HUES64 (cell line): Measurements from ENCODE around the gene SIMC1.

ENCODE experiments used
- H3K27ac ChIP-seq: 2 replicates; pipeline ENCODE4 v1.7.0; 2013; ENCODE audit warnings: low read depth, low read length, inconsistent platforms
- H3K27me3 ChIP-seq: 2 replicates; pipeline ENCODE4 v1.6.1; 2013; ENCODE audit warnings: mild to moderate bottlenecking, low read length; ENCODE audit not compliant: insufficient read depth
- H3K36me3 ChIP-seq: 2 replicates; pipeline ENCODE4 v1.6.1; 2013; ENCODE audit warnings: mild to moderate bottlenecking, low read length; ENCODE audit not compliant: insufficient read depth
- H3K4me1 ChIP-seq: 2 replicates; pipeline ENCODE4 v1.6.1; 2013; ENCODE audit warnings: mild to moderate bottlenecking, low read length, moderate library complexity; ENCODE audit not compliant: insufficient read depth
- H3K4me3 ChIP-seq: 2 replicates; pipeline ENCODE4 v1.5.1; 2013; ENCODE audit warnings: mild to moderate bottlenecking, low read length, moderate library complexity
- H3K9ac ChIP-seq: 2 replicates; pipeline ENCODE4 v1.6.1; 2013; ENCODE audit warnings: mild to moderate bottlenecking, low read depth, low read length
- H3K9me3 ChIP-seq: 2 replicates; pipeline ENCODE4 v1.6.1; 2013; ENCODE audit warnings: low read depth, low read length; ENCODE audit not compliant: insufficient read depth
- WGBS: fragments of 150-250, 120-280 bp; methylation state at CpG from one replicate; pipeline ENCODE4 v1.1.7; 2013; ENCODE audit warnings: missing lambda C conversion rate; 5-methylcytosine and 5-hydroxymethylcytosine counted together

Gene SIMC1

DNA sequence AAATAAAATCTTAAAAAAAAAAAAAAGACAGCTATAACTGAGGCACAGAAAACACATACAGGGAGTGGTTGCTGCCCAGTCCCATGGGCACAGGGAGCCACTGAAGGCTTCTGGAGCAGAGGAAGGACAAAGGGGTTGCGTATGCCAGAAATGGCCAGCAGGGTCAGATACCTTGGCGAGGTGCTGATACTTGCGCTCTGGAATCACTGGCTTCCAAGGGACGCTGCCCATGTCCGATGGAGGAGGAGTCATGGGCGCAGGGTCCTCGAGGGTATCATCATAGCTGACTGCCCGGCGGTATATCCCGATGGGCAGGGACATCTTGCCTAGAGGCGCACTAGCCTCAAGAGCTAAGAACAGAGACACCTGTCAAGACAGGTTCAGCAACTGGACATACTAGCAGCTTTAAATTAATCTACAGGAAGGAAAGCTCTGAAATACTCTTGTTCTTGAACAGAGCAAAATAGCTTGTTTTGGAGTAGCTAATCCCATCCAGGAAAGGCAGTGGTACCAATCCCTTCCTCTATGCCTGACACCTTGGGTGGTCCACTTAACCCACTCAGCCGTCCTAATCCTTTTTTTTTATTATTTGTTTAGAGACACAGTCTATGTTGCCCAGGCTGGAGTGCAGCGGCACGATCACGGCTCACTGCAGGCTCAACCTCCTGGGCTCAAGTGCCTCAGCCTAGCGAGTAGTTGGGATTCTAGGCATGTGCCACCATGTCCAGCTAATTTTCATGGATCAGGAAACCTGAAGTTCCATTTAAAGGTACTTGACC is 117.4 kb downstream of the SIMC1 start:
- H3K9me3 ChIP-seq: no peaks in the 10 kb centered on the region
- 94% methylated on average over 16 of the region's 16 CpGs for WGBS
- H3K36me3 ChIP-seq: peaks cover 84% of the 10 kb centered on the region
- H3K27me3 ChIP-seq: no peaks in the 10 kb centered on the region
- no peak overlapping the region for H3K27ac ChIP-seq
- H3K4me1 ChIP-seq: no peaks in the 10 kb centered on the region
- H3K9ac ChIP-seq: no peak overlapping the region
- H3K4me3 ChIP-seq: no peak overlapping the region

DNA sequence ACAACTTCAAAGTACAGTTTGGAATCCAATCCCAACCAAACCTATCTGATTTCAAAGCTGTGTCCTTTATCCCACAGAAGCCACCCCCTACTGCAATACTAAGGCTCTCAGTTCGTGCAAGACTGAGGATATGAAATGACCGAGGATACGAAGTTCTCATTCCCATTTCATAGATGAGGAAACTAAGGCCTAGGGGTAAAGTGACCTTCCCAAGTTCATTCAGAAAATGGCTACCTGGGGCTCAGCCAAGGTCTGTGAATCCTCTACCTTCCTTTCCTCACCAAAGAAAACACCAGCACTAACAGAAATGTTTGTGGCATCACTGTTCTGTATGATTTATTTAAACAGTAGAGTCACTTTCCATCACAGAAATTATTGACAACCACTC is 117.9 kb downstream of the SIMC1 start:
- Histone ChIP-seq H3K4me3 (no peak overlapping the region), H3K9me3 (no peaks in the 10 kb centered on the region), H3K4me1 (no peaks in the 10 kb centered on the region), H3K9ac (no peak overlapping the region), H3K27me3 (no peaks in the 10 kb centered on the region), H3K36me3 (peaks cover 80% of the 10 kb centered on the region), H3K27ac (no peak overlapping the region)
- WGBS: 89% methylated on average over 3 of the region's 3 CpGs

DNA sequence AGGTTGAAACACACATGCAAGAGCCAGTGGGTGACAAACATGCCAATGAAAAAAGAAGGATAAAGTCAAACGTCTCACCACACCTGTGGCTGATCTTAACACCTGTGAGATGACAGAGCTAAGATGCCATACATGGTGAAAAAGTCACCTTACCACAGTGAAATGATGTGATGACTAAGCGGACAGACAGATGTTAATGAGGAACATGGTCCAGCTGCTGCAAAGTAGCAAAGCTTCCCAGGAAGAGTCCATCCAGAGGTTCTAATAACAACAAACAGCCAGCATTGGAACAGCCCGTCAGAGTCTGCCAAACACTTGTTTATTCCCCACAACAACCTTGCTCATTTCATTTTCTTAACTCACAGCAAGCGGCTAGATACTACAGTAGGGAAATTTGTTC is 121.4 kb downstream of the SIMC1 start:
- H3K4me1 ChIP-seq: no peaks in the 10 kb centered on the region; the same call in 1 of the 2 replicates
- H3K36me3 ChIP-seq: peaks cover 45% of the 10 kb centered on the region
- no peak overlapping the region for H3K9ac ChIP-seq
- WGBS: 96% methylated on average over 4 of the region's 4 CpGs
- H3K9me3 ChIP-seq: no peaks in the 10 kb centered on the region
- H3K27me3 ChIP-seq: peaks cover 30% of the 10 kb centered on the region
- peak overlapping the region; percentile 2; the same call in 1 of the 2 replicates for H3K4me3 ChIP-seq
- no peak overlapping the region for H3K27ac ChIP-seq

DNA sequence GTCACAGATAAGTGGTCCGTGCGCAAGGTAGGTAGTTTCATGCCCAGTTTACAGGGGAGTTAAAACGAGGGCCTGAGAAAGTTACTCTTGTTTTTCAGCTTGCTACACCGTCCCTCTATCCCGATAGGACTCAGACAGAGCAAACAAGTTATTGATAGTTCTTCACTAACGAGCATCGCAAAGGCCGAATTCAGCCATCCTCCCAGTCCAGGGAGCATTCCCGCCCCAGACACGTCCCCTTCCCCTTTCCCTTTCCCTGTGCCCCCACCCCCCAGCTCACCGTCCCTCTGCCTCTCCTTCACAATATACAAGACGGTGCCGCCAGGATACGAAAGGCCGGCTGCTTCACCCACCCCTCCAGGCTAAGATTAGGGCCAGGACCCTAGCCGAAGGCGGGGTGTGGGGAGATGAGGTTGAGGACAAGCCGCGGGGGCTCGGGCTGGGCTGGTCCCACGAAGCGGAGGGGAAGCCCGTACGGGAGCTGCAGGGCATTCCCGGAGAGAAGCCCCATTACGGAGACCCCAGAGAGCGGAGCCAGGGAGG is 122.7 kb downstream of the SIMC1 start:
- H3K27me3 ChIP-seq: peaks cover 43% of the 10 kb centered on the region
- no peaks in the 10 kb centered on the region; the same call in 1 of the 2 replicates for H3K4me1 ChIP-seq
- WGBS: 4% methylated on average over 27 of the region's 27 CpGs
- H3K27ac ChIP-seq: peak overlapping the region; percentile 87
- peaks cover 34% of the 10 kb centered on the region for H3K36me3 ChIP-seq
- no peaks in the 10 kb centered on the region for H3K9me3 ChIP-seq
- peak overlapping the region; percentile 89 for H3K9ac ChIP-seq
- peak overlapping the region; percentile 85 for H3K4me3 ChIP-seq

DNA sequence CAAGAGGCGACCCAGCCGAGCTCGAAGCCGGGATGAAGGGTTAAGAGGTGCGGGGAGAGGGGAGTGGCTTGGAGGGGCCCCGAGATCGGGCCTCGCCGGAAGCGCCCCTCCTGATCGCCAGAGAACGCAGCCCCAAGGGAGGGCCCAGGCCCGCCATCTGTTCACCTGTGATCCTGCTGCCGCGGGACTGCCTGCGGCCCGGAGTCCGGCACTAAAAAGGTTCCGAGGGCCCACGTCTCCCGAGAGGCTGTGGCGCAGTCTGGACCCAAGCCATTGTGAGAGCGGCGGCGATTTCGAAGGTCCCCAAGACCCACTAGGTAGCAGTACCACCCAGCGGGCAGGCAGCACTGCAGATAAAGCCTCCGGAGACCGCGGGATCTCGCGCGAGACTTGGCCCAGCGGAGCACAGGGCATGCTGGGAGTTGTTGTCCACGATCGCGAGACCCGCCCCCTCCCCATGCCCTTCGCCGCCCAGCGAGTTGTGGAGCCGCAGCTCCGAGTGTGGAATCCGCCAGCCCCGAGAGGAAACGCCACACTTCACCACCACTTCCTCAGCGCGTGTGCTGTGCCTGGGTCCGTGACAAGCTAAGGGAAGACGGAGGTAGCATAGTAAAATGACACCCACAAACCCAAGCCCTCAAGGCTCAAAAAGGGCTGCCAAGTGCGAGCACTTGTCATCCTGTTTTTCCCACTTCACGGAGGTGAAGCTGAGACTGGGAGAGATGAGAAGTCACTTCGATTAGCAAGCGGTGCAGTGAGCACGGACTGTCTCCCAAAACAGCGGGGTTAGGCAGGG is 123.4 kb downstream of the SIMC1 start, which contains the start of gene KIAA1191:
Gene KIAA1191 (minus strand): TSS at position 328 of the 796 bp plus-strand sequence. CDS start 2,256 bp downstream, outside the sequence.
- H3K27ac ChIP-seq: peak within 1 kb of the TSS; percentile 87
- H3K4me3 ChIP-seq: peak within 1 kb of the TSS; percentile 85
- H3K4me1 ChIP-seq: no peaks in the 10 kb centered on the region; the same call in 1 of the 2 replicates
- WGBS: under 1% methylated on average over 56 of the region's 56 CpGs
- peaks cover 27% of the 10 kb centered on the region for H3K36me3 ChIP-seq
- no peaks in the 10 kb centered on the region for H3K9me3 ChIP-seq
- peak within 1 kb of the TSS; percentile 89 for H3K9ac ChIP-seq
- peaks cover 50% of the 10 kb centered on the region for H3K27me3 ChIP-seq

DNA sequence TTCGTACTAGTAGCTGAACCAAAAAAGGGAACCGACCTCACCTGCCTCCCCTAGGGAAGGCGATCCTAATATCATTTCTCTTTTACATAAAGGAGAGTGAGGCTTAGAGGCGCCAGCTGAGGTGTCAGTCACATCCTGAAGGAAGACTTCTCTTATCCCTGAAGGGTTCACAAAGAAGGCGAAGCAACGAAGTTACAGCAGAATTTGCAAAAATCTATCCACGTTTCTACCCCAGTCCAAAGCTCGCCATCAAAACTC is 123.9 kb downstream of the SIMC1 start:
- Histone ChIP-seq H3K9me3 (no peaks in the 10 kb centered on the region), H3K4me3 (peak overlapping the region; percentile 85), H3K36me3 (peaks cover 23% of the 10 kb centered on the region), H3K27ac (no peak overlapping the region), H3K9ac (no peak overlapping the region; the same call in 1 of the 2 replicates), H3K4me1 (no peaks in the 10 kb centered on the region; the same call in 1 of the 2 replicates), H3K27me3 (peaks cover 55% of the 10 kb centered on the region)
- WGBS: 42% methylated on average over 8 of the region's 8 CpGs

DNA sequence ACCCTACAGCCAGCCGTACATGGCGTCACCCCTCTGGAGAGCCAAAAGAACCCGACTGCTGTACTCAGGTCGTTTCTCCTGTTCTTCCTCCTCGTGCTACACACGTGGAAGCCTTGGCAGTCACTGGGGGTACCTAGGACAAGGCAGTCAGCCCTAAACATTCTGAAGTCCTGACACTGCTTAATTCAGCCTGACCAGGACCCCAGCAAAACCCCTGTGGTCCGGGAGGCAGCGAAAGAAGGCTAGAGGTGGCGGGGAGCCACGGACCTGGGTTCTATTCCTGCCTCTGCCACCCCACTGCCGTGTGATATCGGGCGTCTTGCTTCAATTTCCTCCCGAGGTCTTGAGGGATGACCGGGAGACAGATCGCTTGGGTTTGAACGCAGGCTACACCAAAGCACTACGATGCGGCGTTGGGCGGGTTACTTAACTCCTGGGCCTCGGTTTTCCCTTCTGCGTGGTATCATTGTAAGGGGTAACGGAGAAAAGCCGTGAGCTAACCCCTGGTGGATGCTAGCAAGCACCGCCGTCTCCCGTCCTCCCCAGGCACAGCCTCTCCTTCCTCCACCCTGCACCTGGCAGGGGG is 126.6 kb downstream of the SIMC1 start:
- peaks cover 64% of the 10 kb centered on the region for H3K27me3 ChIP-seq
- H3K4me3 ChIP-seq: peak overlapping the region; percentile 72
- H3K36me3 ChIP-seq: peaks cover 8% of the 10 kb centered on the region
- no peak overlapping the region for H3K27ac ChIP-seq
- H3K9ac ChIP-seq: no peak overlapping the region
- H3K9me3 ChIP-seq: no peaks in the 10 kb centered on the region
- H3K4me1 ChIP-seq: no peaks in the 10 kb centered on the region; the same call in 1 of the 2 replicates
- WGBS: 32% methylated on average over 25 of the region's 28 CpGs

DNA sequence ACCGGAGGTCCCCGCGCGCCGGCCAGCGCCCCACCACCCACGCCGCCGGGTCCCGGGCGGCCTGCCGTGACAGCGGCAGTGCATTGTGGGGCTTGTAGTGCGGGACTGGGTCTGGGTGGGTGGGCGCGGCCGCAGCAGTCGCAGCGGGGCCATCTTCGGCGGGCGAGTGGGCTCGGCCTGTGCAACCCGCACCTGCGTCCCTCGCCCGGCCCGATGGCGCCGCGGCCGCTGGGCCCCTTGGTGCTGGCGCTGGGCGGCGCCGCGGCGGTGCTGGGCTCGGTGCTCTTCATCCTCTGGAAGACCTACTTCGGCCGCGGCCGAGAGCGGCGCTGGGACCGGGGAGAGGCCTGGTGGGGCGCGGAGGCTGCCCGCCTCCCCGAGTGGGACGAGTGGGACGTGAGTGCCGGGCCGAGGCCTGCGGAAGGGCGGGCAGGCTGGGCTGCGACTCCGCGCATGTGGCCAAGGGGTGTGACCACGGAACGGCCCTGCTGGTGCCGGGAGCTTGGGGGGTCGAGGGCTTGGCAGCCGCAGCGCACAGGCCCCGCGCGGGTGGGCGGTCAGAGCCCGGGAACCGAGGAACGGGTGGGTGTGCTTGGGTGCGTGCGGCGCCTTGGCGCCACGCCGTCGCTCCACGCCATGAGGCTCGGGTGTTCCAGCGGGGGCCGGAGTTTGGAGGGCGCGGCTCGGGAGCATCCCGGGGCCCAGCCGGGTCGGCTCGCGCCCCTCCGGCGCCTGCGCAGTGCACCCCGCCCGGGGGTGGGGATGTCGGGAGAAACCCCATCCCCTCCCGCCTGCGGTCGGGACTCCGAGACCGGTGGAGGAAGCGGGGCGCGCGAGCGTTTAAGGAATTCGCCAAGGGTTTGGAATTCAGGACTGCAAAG is 127.4 kb downstream of the SIMC1 start, which contains the start of gene ARL10:
Gene ARL10 (plus strand): TSS at position 137 of the 881 bp plus-strand sequence. CDS start 77 bp downstream, at position 214.
- H3K36me3 ChIP-seq: peaks cover 14% of the 10 kb centered on the region
- H3K9ac ChIP-seq: peak within 1 kb of the TSS; percentile 52
- H3K27me3 ChIP-seq: peaks cover 64% of the 10 kb centered on the region
- H3K4me1 ChIP-seq: no peaks in the 10 kb centered on the region; the same call in 1 of the 2 replicates
- H3K4me3 ChIP-seq: peak within 1 kb of the TSS; percentile 72
- 1% methylated on average over 108 of the region's 108 CpGs for WGBS
- H3K9me3 ChIP-seq: no peaks in the 10 kb centered on the region
- no peak within 1 kb of the TSS for H3K27ac ChIP-seq

DNA sequence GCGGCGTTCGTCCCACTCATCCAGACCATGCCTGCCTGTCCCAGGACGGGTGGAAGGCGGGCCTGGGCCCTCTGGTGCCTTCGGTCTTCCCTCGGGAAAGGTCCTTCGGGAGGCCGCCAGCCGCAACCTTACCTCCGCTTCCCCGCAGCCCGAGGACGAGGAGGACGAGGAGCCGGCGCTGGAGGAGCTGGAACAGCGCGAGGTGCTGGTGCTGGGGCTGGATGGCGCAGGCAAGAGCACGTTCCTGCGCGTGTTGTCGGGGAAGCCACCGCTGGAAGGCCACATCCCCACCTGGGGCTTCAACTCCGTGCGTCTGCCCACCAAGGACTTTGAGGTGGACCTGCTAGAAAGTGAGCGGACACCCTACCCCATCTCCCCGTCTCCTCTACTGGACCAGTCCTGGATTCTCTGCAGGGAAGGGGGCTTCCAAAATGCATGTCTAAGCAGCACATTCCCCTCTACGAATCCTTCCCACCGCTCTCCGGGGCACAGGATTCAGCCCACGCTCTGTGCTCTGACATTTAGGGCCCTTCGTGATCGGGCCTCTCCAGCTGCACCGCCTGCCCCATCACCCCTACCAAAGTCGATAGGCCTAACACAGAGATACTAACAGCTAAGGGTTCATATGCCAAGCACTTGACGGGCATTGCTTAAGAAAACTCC is 128.1 kb downstream of the SIMC1 start:
- Histone ChIP-seq H3K36me3 (peaks cover 16% of the 10 kb centered on the region), H3K4me3 (peak overlapping the region; percentile 72), H3K4me1 (no peaks in the 10 kb centered on the region; the same call in 1 of the 2 replicates), H3K27ac (no peak overlapping the region), H3K9ac (peak overlapping the region; percentile 52), H3K9me3 (no peaks in the 10 kb centered on the region), H3K27me3 (peaks cover 64% of the 10 kb centered on the region)
- WGBS: 29% methylated on average over 38 of the region's 38 CpGs

DNA sequence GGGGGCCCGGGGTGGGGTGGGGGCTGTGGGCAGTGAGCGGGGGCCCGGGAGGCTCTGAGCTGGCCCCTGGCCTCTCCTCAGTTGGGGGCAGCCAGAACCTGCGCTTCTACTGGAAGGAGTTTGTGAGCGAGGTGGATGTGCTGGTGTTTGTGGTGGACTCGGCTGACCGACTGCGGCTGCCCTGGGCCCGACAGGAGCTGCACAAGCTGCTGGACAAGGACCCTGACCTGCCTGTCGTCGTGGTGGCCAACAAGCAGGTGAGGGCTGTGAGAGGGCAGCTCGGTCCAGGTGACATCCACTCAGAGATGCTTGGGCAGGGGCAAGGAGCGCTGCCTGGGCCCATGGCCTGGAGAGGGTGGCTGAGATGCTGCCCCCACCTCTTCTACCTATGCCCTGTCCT is 130.5 kb downstream of the SIMC1 start:
- H3K9ac ChIP-seq: no peak overlapping the region
- H3K4me3 ChIP-seq: no peak overlapping the region
- H3K4me1 ChIP-seq: no peaks in the 10 kb centered on the region
- no peaks in the 10 kb centered on the region for H3K9me3 ChIP-seq
- H3K27me3 ChIP-seq: peaks cover 43% of the 10 kb centered on the region
- 94% methylated on average over 12 of the region's 13 CpGs for WGBS
- no peak overlapping the region for H3K27ac ChIP-seq
- peaks cover 23% of the 10 kb centered on the region for H3K36me3 ChIP-seq
